Esophagus (tissue), 2 donors: Measurements from ENCODE around the gene TRAF4. TPM values are rescaled to one million over a fixed set of nuclear protein-coding genes. Genes with fewer than 3 reads are reported as not detected.

Experiments used
- H3K27ac ChIP-seq, 2 donors: one replicate each; pipeline ENCODE4 v1.5.1; 2013; ENCODE audit warnings: low read depth in 2 of 2, mild to moderate bottlenecking in 2 of 2, inconsistent platforms in 1 of 2, low read length in 1 of 2, moderate library complexity in 1 of 2
- H3K27me3 ChIP-seq, 2 donors: one replicate each; pipeline ENCODE4 v1.6.1; 2013; ENCODE audit warnings: low read length in 2 of 2, control low read depth in 1 of 2, mild to moderate bottlenecking in 1 of 2; ENCODE audit not compliant: insufficient read depth in 2 of 2, control insufficient read depth in 1 of 2
- H3K36me3 ChIP-seq, 2 donors: one replicate each; pipeline ENCODE4 v1.6.1; 2013; ENCODE audit warnings: low read length in 1 of 2; ENCODE audit not compliant: control insufficient read depth in 2 of 2, insufficient read depth in 2 of 2
- H3K4me1 ChIP-seq, 2 donors: one replicate each; pipeline ENCODE4 v1.6.1; 2013; ENCODE audit warnings: low read length in 1 of 2; ENCODE audit not compliant: control insufficient read depth in 2 of 2, insufficient read depth in 2 of 2
- H3K4me3 ChIP-seq, 2 donors: one replicate each; pipeline ENCODE4 v1.5.1; 2013; ENCODE audit warnings: low read length in 2 of 2, mild to moderate bottlenecking in 2 of 2, low read depth in 1 of 2, moderate library complexity in 1 of 2
- H3K9me3 ChIP-seq, 2 donors: one replicate each; pipeline ENCODE4 v1.6.1; 2013; ENCODE audit warnings: mild to moderate bottlenecking in 2 of 2, low read depth in 1 of 2, low read length in 1 of 2, moderate library complexity in 1 of 2; ENCODE audit not compliant: control insufficient read depth in 2 of 2, insufficient read depth in 1 of 2
- WGBS, 2 donors: extraction: QIAGEN DNeasy Blood & Tissue Kit; methylation state at CpG; one replicate each; pipeline ENCODE4 v1.1.7; 2013; 5-methylcytosine and 5-hydroxymethylcytosine counted together
- polyA plus RNA-seq, 2 donors: library from polyadenylated mRNA; stranded (reverse); fragments of 200-250 nt; gene quantifications; one replicate each; pipeline ENCODE4 v1.2.3, GENCODE V29; 2013
- donor health status: healthy with polysubstance abuse.
- donor health status: Bipolar disorder and iron deficiency.

Gene TRAF4
- polyA plus RNA-seq, 2 donors = 30.0 to 34.6 TPM

GRCh38 chr17:28705074-28705659 lies 38.6 kb upstream of the TRAF4 start:
- 71 to 74% methylated on average over 5 of the region's 5 CpGs for WGBS, 2 donors
- Histone ChIP-seq H3K4me1 (no peaks in the 10 kb centered on the region), H3K27ac (no peak overlapping the region), H3K27me3 (no peaks in the 10 kb centered on the region), H3K36me3 (peaks cover 26 to 41% of the 10 kb centered on the region in 2 donors), H3K4me3 (no peak overlapping the region), H3K9me3 (no peaks in the 10 kb centered on the region)

DNA sequence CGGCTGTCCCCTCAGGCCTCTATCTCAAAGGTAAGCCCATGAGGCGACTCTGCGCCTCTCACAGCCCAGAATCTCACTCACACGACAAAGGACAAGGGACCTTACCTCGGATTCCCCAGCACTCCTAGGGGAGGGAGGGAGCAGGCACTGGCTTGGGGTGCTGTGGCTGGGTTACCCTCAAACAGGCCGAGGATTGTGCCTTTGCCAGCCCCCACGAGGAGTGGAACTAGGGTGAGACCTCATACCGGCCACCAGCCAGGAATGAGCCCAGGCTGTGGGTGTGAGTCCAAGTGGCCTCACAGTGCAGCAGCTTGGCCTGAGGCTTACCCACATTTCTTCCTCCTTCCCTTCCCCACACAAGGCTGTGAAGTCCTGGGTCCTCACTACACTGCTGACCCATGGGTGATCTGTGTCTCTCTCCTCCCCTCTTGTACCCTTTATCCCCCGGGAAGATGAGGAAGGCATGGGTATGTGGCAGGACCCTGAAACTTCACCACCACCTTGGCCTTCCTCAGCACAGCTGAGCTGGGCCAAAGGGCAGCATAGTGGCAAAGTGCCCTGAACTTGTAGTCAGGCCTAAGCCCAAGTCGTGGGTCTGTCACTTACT lies 38.0 kb upstream of the TRAF4 start:
- Histone ChIP-seq H3K27me3 (no peaks in the 10 kb centered on the region), H3K4me1 (no peaks in the 10 kb centered on the region), H3K27ac (no peak overlapping the region), H3K36me3 (peaks cover 19 to 35% of the 10 kb centered on the region in 2 donors), H3K9me3 (no peaks in the 10 kb centered on the region), H3K4me3 (no peak overlapping the region)
- WGBS, 2 donors = 71 to 73% methylated on average over 10 of the region's 10 CpGs

GRCh38 chr17:28706471-28707338 lies 37.1 kb upstream of the TRAF4 start:
- Histone ChIP-seq H3K9me3 (no peaks in the 10 kb centered on the region), H3K36me3 (peaks cover 10 to 26% of the 10 kb centered on the region in 2 donors), H3K27me3 (no peaks in the 10 kb centered on the region), H3K4me1 (no peaks in the 10 kb centered on the region), H3K4me3 (no peak overlapping the region), H3K27ac (no peak overlapping the region)
- 58 to 65% methylated on average over 6 to 7 of the region's 7 CpGs for WGBS, 2 donors

- H3K36me3 ChIP-seq = peaks cover 5 to 20% of the 10 kb centered on the region in 2 donors
- H3K4me3 ChIP-seq = no peak overlapping the region
- H3K27ac ChIP-seq = no peak overlapping the region
- no peaks in the 10 kb centered on the region for H3K9me3 ChIP-seq
- H3K4me1 ChIP-seq = no peaks in the 10 kb centered on the region
- WGBS, 2 donors = 85 to 87% methylated on average over 2 of the region's 2 CpGs
- no peaks in the 10 kb centered on the region for H3K27me3 ChIP-seq
Measured at GRCh38 chr17:28707339-28707720, 36.5 kb upstream of the TRAF4 start.

- Histone ChIP-seq H3K27me3 (no peaks in the 10 kb centered on the region), H3K27ac (peak overlapping the region; percentile 90 to 91), H3K9me3 (no peaks in the 10 kb centered on the region), H3K4me3 (peak overlapping the region; percentile 55 to 58), H3K36me3 (peaks cover 0 to 16% of the 10 kb centered on the region in 2 donors), H3K4me1 (peaks cover 0 to 2% of the 10 kb centered on the region in 2 donors)
- 1% methylated on average over 70 to 74 of the region's 74 CpGs for WGBS, 2 donors
Measured at GRCh38 chr17:28710861-28711722, 32.7 kb upstream of the TRAF4 start.

- Histone ChIP-seq H3K27me3 (no peaks in the 10 kb centered on the region), H3K9me3 (no peaks in the 10 kb centered on the region), H3K36me3 (peaks cover 0 to 16% of the 10 kb centered on the region in 2 donors), H3K27ac (peak within 1 kb of the TSS; percentile 90 to 91), H3K4me1 (peaks cover 0 to 2% of the 10 kb centered on the region in 2 donors), H3K4me3 (peak within 1 kb of the TSS; percentile 55 to 58)
- 6 to 8% methylated on average over 20 of the region's 20 CpGs for WGBS, 2 donors
Measured at GRCh38 chr17:28711723-28712031, 32.1 kb upstream of the TRAF4 start, which contains the start of gene PROCA1. Gene PROCA1, minus strand, starts transcription at chr17:28711888. Its CDS starts 228 bp downstream, at chr17:28711660.

- H3K9me3 ChIP-seq = no peaks in the 10 kb centered on the region
Measured at GRCh38 chr17:28712032-28712704, 31.6 kb upstream of the TRAF4 start.

DNA sequence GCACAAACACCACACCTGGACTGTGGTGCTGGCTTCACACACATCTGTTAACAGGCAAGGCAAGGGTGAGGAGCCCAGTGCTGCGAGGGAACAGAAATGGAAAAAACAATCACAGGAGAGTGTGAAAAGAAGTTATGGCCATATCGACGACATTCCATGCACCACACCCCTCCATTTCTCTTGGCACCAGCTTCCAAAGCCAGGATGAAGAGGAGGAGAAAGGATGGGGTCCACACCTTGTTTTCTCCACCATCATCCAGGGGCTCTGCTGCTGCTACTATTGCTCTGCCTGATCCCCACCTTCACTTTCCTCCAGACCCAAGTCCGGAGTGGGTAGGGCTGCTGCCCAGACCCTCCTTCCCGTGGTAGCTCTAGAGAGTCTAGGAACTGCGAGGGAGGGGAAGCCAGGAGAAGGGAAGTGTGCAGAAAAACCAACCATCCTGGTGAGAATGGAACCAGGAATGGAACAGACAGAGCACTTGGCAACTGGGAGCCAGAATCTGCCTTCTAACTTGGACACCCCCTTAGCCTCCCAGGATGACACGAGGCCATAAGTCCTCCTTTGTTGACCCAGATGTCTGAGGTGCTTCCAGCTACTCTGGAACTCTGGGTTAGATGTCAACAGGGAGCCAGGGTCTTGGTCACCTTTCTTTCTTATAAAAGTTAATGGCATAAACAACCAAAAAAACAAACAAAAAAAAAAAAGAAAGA lies 31.0 kb upstream of the TRAF4 start:
- 71 to 80% methylated on average over 7 of the region's 7 CpGs for WGBS, 2 donors
- H3K4me1 ChIP-seq = peaks cover 0 to 2% of the 10 kb centered on the region in 2 donors
- H3K36me3 ChIP-seq = peaks cover 0 to 16% of the 10 kb centered on the region in 2 donors
- H3K9me3 ChIP-seq = no peaks in the 10 kb centered on the region
- no peak overlapping the region for H3K27ac ChIP-seq
- no peak overlapping the region for H3K4me3 ChIP-seq
- H3K27me3 ChIP-seq = no peaks in the 10 kb centered on the region

More at GRCh38 chr17:28712032-28712704, 31.6 kb upstream of the TRAF4 start:
- peaks cover 0 to 16% of the 10 kb centered on the region in 2 donors for H3K36me3 ChIP-seq
- H3K27ac ChIP-seq = peak overlapping the region; percentile 90 to 91
- 42 to 50% methylated on average over 34 of the region's 34 CpGs for WGBS, 2 donors
- peak overlapping the region in 1 of 2 donors; percentile 55 for H3K4me3 ChIP-seq
- peaks cover 0 to 2% of the 10 kb centered on the region in 2 donors for H3K4me1 ChIP-seq
- no peaks in the 10 kb centered on the region for H3K27me3 ChIP-seq
